Stomach (tissue), 9 donors: ENCODE results near the gene UCP1. TPM values are rescaled to one million over a fixed set of nuclear protein-coding genes. Genes with fewer than 3 reads are reported as not detected.

ENCODE experiments used
- DNase-seq, 2 donors: peaks; one replicate each; pipeline versions ENCODE4 v3.0.0 to v3.0.0-alpha.2; 2013 to 2019
- H3K27ac ChIP-seq, 5 donors: fragments of 200-600 bp in 4 of 5; sonication (generic) in 4 of 5; one replicate each; pipeline ENCODE4 v1.5.1; 2013 to 2019; ENCODE audit warnings: mild to moderate bottlenecking in 1 of 5, moderate library complexity in 1 of 5
- H3K27me3 ChIP-seq, 3 donors: fragments of 200-600 bp; sonication (generic); one replicate each; pipeline ENCODE4 v1.5.1; 2017 to 2019; ENCODE audit warnings: mixed run types in 1 of 3
- H3K36me3 ChIP-seq, 4 donors: fragments of 200-600 bp; sonication (generic); 1 replicate in 3 of 4; 2 replicates in 1 of 4; pipeline ENCODE4 v1.5.1; 2016 to 2019
- H3K4me1 ChIP-seq, 4 donors: fragments of 200-600 bp; sonication (generic); one replicate each; pipeline ENCODE4 v1.5.1; 2016 to 2019
- H3K4me3 ChIP-seq, 4 donors: fragments of 200-600 bp; sonication (generic) in 3 of 4; one replicate each; pipeline ENCODE4 v1.5.1; 2016 to 2019; ENCODE audit warnings: mild to moderate bottlenecking in 1 of 4
- H3K9me3 ChIP-seq, 4 donors: fragments of 200-600 bp; sonication (generic); one replicate each; pipeline ENCODE4 v1.5.1; 2016 to 2019
- CTCF ChIP-seq, 7 experiments: fragments of 450-650 bp in 4 of 7; fragments of 200-600 bp in 3 of 7; sonication (generic) in 3 of 7; IDR thresholded peaks; one replicate each; pipeline ENCODE4 v1.5.1; 2016 to 2019; ENCODE audit warnings: antibody characterized with exemption in 7 of 7, control low read depth in 2 of 7, mild to moderate bottlenecking in 1 of 7
- EP300 ChIP-seq: sonication (generic); formaldehyde crosslinking; IDR thresholded peaks from one replicate; pipeline ENCODE4 v1.6.1; 2017; ENCODE audit warnings: antibody characterized with exemption
- POLR2A ChIP-seq, 4 donors: fragments of 450-650 bp; IDR thresholded peaks; one replicate each; pipeline ENCODE4 v1.6.1; 2016; ENCODE audit warnings: antibody characterized with exemption in 4 of 4, control low read depth in 2 of 4, mild to moderate bottlenecking in 1 of 4, moderate library complexity in 1 of 4
- POLR2AphosphoS5 ChIP-seq, 3 donors: sonication (generic); formaldehyde crosslinking; IDR thresholded peaks; one replicate each; pipeline ENCODE4 v1.6.1; 2016; ENCODE audit warnings: antibody characterized with exemption in 3 of 3
- WGBS, 5 donors: extraction: QIAGEN DNeasy Blood & Tissue Kit in 3 of 5; methylation state at CpG; one replicate each; pipeline versions ENCODE4 v1.1.5 to v1.1.7; 2013 to 2018; 5-methylcytosine and 5-hydroxymethylcytosine counted together
- intact Hi-C: fragments of 100-400 bp; cut with DNase I; formaldehyde crosslinking; loops from one replicate; pipeline ENCODE4 v1.15.1; 2023; ENCODE audit warnings: low total_unique reads
- polyA plus RNA-seq, 3 donors: library from polyadenylated mRNA; stranded (reverse); fragments of 200-250 nt; gene quantifications; one replicate each; pipeline ENCODE4 v1.2.3, GENCODE V29; 2013
- total RNA-seq, 5 donors: library from RNA; depleted of rRNA; stranded (reverse); fragments of >200 nt; gene quantifications; one replicate each; pipeline versions ENCODE4 v1.1.0 to v1.2.3, GENCODE V29; 2014 to 2016
- donor health status: healthy with polysubstance abuse.
- donor health status: Bipolar disorder and iron deficiency.
- donor health status: healthy.

UCP1 gene
- total and polyA plus RNA-seq, 8 donors, result 0.37 TPM; not detected in 7

DNA sequence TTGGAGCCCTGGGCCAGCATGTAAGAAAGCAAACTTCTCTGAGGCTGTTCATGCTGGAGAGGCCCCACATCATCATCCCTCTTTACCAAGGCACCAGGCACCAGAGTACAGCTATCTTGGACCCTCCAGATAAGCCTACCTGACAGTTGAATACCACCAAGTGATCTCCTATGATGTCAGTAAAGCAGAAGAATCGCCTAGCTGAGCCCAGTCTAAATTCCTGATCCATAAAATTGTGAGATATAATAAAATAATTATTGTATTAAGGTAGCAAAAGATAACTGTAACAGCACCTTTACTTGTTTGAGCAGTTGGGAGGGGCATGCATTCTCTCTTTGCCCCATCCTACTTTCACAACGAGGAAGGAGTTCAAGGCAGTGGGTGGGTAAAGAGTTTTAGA lies 2.9 kb upstream of the UCP1 start:
- DNase-seq, result no peak
- H3K27me3 ChIP-seq, result peaks cover 0 to 71% (median 42%) of the 10 kb centered on the region in 3 donors
- 86 to 91% (median 88%) methylated on average over 2 of the region's 2 CpGs for WGBS, 5 donors
- no peak for TF ChIP-seq EP300
- TF ChIP-seq POLR2AphosphoS5 (IDR thresholded peaks at IDR 0.05), result no peak
- H3K36me3 ChIP-seq, result no peaks in the 10 kb centered on the region
- intact Hi-C loops, result no loop called here
- no peak overlapping the region for H3K4me3 ChIP-seq
- peaks cover 14 to 25% (median 21%) of the 10 kb centered on the region in 4 donors for H3K4me1 ChIP-seq
- no peak overlapping the region for H3K27ac ChIP-seq
- peaks cover 0 to 17% (median 14%) of the 10 kb centered on the region in 4 donors for H3K9me3 ChIP-seq

GRCh38 chr4:140569307-140569638 lies 512 bp upstream of the UCP1 start:
- H3K4me3 ChIP-seq, result peak overlapping the region; percentile 47 to 70 (median 57)
- peaks cover 14 to 25% (median 21%) of the 10 kb centered on the region in 4 donors for H3K4me1 ChIP-seq
- no peak overlapping the region for H3K27ac ChIP-seq
- TF ChIP-seq CTCF (IDR thresholded peaks at IDR 0.05), result no peak
- no peak for TF ChIP-seq POLR2AphosphoS5 (IDR thresholded peaks at IDR 0.05)
- TF ChIP-seq POLR2A (IDR thresholded peaks at IDR 0.05), result no peak
- no peak for TF ChIP-seq EP300
- no peak for DNase-seq
- peaks cover 0 to 17% (median 14%) of the 10 kb centered on the region in 4 donors for H3K9me3 ChIP-seq
- H3K27me3 ChIP-seq, result peaks cover 0 to 72% (median 56%) of the 10 kb centered on the region in 3 donors
- intact Hi-C loops, result no loop called here
- no peaks in the 10 kb centered on the region for H3K36me3 ChIP-seq
- 40 to 61% (median 45%) methylated on average over 7 of the region's 7 CpGs for WGBS, 5 donors

- H3K4me3 ChIP-seq, result no peak overlapping the region
- no peak for DNase-seq
- intact Hi-C loops, result no loop called here
- TF ChIP-seq CTCF (IDR thresholded peaks at IDR 0.05), result no peak
- no peaks in the 10 kb centered on the region for H3K36me3 ChIP-seq
- no peak overlapping the region for H3K27ac ChIP-seq
- peaks cover 0 to 10% (median 0%) of the 10 kb centered on the region in 3 donors for H3K27me3 ChIP-seq
- H3K9me3 ChIP-seq, result no peaks in the 10 kb centered on the region
- WGBS, 5 donors, result 84 to 89% (median 87%) methylated on average over 6 of the region's 6 CpGs
- H3K4me1 ChIP-seq, result peaks cover 0 to 12% (median 0%) of the 10 kb centered on the region in 4 donors
These were observed 9.1 kb downstream of the UCP1 start for GRCh38 chr4:140559696-140560095.

DNA sequence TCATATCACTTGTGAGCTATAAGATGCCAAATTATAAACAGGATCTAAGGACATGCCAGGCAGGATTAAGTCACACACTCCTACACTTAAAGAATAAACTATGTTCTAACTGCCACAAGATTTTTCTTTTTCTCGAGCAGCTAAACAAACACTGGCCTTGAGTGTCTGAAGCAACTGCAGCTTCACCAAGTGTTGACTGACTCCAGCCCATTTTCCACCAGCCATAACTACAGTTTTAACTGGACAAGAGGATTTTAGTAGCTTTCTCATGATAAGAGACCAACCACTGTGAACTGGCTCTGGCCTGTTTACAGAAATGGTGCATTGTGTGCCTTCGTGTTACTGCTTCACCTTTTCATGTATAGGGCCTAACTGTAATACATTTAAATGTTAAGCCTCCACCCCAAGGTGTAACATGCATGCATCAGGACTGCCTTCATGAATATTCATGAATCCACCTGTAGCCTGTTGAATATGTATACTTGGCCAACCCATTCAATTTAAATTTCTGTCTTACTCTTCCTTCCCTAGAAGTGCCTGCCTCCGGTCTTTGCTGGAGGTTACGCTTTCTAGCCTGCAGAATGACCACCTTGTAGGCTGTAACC lies 10.8 kb downstream of the UCP1 start:
- H3K4me3 ChIP-seq, result no peak overlapping the region
- DNase-seq, result no peak
- H3K9me3 ChIP-seq, result no peaks in the 10 kb centered on the region
- H3K27me3 ChIP-seq, result no peaks in the 10 kb centered on the region
- TF ChIP-seq POLR2A (IDR thresholded peaks at IDR 0.05) (no peak), EP300 (no peak), POLR2AphosphoS5 (IDR thresholded peaks at IDR 0.05) (no peak), CTCF (IDR thresholded peaks at IDR 0.05) (no peak)
- H3K4me1 ChIP-seq, result peaks cover 0 to 12% (median 0%) of the 10 kb centered on the region in 4 donors
- no peak overlapping the region for H3K27ac ChIP-seq
- intact Hi-C loops, result no loop called here
- peaks cover 0 to 5% (median 2%) of the 10 kb centered on the region in 4 donors for H3K36me3 ChIP-seq
- WGBS, 5 donors, result 53 to 65% (median 63%) methylated on average over 4 of the region's 4 CpGs

DNA sequence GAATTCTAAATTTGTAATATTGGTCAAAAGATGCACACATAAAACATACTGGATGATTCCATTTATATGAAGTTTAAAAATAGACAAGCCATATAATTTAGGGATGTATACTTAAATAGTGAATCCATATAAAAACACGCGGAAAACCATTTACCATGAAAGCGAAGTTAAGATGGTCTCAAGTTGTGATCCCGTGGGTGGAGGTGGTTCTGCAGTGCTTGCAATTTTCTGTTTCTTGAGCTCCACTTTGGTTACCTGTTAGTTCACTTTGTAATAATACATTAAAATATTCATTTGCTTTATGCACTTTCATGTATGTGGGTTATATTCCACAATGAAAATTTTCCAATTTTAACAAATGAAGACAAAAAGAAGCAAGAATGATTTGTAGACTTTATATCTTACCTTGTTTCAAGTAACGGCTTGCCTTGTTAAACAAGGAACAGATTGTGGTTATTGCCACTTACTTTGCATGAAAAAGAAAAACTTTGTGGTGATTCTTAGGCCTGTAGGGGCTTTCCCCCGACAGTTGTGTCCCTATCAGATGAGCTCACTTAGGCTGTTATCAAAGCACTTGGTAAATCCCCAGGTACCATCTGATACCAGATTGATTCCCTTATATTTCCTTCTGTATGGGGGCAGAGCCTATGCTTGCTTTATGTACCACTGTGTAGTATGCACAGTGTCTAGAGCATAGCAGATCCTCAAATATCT lies 12.2 kb downstream of the UCP1 start:
- no peak for TF ChIP-seq POLR2AphosphoS5 (IDR thresholded peaks at IDR 0.05)
- no peak for TF ChIP-seq CTCF (IDR thresholded peaks at IDR 0.05)
- no peak for TF ChIP-seq EP300
- no peak for TF ChIP-seq POLR2A (IDR thresholded peaks at IDR 0.05)
- 73 to 85% (median 79%) methylated on average over 6 of the region's 6 CpGs for WGBS, 5 donors
- Histone ChIP-seq H3K4me1 (peaks cover 0 to 12% (median 0%) of the 10 kb centered on the region in 4 donors), H3K27me3 (no peaks in the 10 kb centered on the region), H3K36me3 (peaks cover 0 to 11% (median 4%) of the 10 kb centered on the region in 4 donors), H3K4me3 (no peak overlapping the region), H3K27ac (no peak overlapping the region), H3K9me3 (no peaks in the 10 kb centered on the region)
- no peak for DNase-seq
- intact Hi-C loops, result no loop called here
